Keratinocyte (primary cell): ENCODE data around the gene TET2.

ENCODE experiments used
- EZH2 ChIP-seq: IDR thresholded peaks from one replicate; pipeline ENCODE4 v1.6.1; 2012; ENCODE audit warnings: inconsistent platforms, mild to moderate bottlenecking, low read length, moderate library complexity
- TF ChIP-seq, protein P1 (sequence below), 3 experiments: IDR thresholded peaks in 1 of 3; conservative IDR thresholded peaks in 1 of 3; optimal IDR thresholded peaks in 1 of 3; 2 replicates in 2 of 3; 3 replicates in 1 of 3; pipeline versions ENCODE3 to v1.5.1; 2011; ENCODE audit warnings: low read length in 3 of 3, mild to moderate bottlenecking in 3 of 3, moderate library complexity in 2 of 3, control low read depth in 1 of 3, inconsistent platforms in 1 of 3; ENCODE audit not compliant: insufficient read depth in 2 of 3; ENCODE audit errors: extremely low read depth in 1 of 3

DNA sequence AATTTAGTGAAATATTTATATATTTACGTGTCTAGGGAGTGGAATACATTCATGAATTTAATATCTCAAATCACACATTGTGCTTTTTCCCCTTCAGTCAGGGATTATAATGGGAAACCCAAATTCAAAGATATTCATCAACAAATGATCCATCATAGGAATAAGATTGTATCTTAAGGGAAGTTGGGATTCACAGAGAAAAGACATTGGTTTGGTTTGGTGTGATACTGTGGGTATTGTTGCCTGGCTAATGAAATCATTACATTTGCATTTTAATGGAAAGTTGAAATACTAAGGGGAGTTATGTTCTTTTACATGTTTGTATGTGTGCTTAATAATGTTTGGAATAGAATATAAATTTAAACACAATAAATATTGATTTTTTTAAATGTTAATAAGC, 1.7 kb downstream of the TET2 start:
- TF ChIP-seq, protein P1, sequence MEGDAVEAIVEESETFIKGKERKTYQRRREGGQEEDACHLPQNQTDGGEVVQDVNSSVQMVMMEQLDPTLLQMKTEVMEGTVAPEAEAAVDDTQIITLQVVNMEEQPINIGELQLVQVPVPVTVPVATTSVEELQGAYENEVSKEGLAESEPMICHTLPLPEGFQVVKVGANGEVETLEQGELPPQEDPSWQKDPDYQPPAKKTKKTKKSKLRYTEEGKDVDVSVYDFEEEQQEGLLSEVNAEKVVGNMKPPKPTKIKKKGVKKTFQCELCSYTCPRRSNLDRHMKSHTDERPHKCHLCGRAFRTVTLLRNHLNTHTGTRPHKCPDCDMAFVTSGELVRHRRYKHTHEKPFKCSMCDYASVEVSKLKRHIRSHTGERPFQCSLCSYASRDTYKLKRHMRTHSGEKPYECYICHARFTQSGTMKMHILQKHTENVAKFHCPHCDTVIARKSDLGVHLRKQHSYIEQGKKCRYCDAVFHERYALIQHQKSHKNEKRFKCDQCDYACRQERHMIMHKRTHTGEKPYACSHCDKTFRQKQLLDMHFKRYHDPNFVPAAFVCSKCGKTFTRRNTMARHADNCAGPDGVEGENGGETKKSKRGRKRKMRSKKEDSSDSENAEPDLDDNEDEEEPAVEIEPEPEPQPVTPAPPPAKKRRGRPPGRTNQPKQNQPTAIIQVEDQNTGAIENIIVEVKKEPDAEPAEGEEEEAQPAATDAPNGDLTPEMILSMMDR (optimal IDR thresholded peaks at IDR 0.05 in 1 of 3, IDR thresholded peaks at IDR 0.05 in 1 of 3, conservative IDR thresholded peaks at IDR 0.05 in 1 of 3; ENCODE audit: extremely low read depth in 1 of 3, insufficient read depth in 2 of 3, low read length in 3 of 3): no peak
- no peak for TF ChIP-seq EZH2
